ENCODE results near the gene ZNF738. TPM values are rescaled to one million over a fixed set of nuclear protein-coding genes. Genes with fewer than 3 reads are reported as not detected.
A peak's percentile ranks its signal among the peaks of the same experiment; 100 is the strongest.
"Not testable (repeated sequence)": the region's sequence is repeated elsewhere in the genome, so short reads cannot be mapped to it uniquely, and the experiment has no call there.

The ZNF738 gene
- total RNA-seq (1 to 10 TPM; 2.3 to 3.2 (median 2.9) TPM), polyA plus RNA-seq (2.9 TPM)
- long read RNA-seq, donor 1, partial matches to known transcripts = 0 of 5 reads
- long read RNA-seq, donor 1, other reads (novel, unspliced or antisense) = 1 of 5 reads
- long read RNA-seq, donor 2, partial matches to known transcripts = 0 of 5 reads
- long read RNA-seq, donor 2, other reads (novel, unspliced or antisense) = 0 of 5 reads
- long read RNA-seq, donor 3, transcript ZNF738-201 (5 exons, 2,442 nt) = major isoform, 5 of 5 reads
- long read RNA-seq, donor 3, partial matches to known transcripts = 0 of 5 reads
- long read RNA-seq, donor 3, other reads (novel, unspliced or antisense) = 0 of 5 reads
- long read RNA-seq, donor 4, partial matches to known transcripts = 0 of 1 reads
- long read RNA-seq, donor 4, other reads (novel, unspliced or antisense) = 0 of 1 reads

DNA sequence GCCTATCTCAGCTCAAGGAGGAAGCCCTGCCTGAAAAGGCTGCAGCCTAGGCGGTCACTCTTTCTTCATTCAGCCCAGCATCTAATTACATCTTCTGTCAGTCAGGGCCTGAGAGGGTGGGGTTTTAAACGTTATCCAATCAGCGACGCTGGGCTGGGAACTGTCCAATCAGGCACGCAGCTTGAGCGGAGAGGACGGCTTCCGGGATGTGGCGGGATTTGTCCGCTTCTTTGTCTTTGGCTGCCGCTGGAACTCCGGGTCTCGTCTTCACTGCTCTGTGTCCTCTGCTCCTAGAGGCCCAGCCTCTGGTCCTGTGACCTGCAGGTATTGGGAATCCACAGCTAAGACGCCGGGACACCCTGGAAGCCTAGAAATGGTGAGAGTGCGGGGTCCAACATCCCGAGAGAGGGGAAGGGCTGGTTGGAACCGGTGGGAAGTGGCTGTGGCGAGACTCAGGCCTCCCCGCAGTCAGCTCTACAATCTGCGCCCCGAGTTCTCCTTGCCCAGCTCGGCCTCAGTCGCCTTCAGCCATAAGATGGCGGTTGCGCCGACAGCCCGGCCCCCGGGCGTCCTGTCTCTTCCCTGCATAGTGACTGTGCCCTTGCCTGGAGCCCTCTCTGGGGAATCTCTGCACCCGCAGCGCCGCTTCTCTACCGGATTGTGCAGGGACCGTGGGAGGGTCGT, at the start of gene ZNF738:
Gene ZNF738, plus strand, starts transcription at position 233 of the 684 bp plus-strand sequence. Its CDS starts 141 bp downstream, at position 374.
- Histone ChIP-seq H3K27ac (ENCODE audit: low read length) (peak within 1 kb of the TSS; percentile 33), H3K27me3 (ENCODE audit: control insufficient read depth, insufficient read depth) (no peaks in the 10 kb centered on the region), H3K4me3 (ENCODE audit: low read length) (peak within 1 kb of the TSS; percentile 63), H3K4me1 (ENCODE audit: control insufficient read depth, insufficient read depth, low read length) (no peaks in the 10 kb centered on the region), H3K9me3 (ENCODE audit: control insufficient read depth, low read length) (no peaks in the 10 kb centered on the region)
- under 1% methylated on average over 36 of the region's 36 CpGs for WGBS
- DNase-seq (peak; percentile 94 to 96 (median 95)), ATAC-seq (peak; percentile 100)
- intact Hi-C loops (cut with DNase I) = no loop called here

DNA sequence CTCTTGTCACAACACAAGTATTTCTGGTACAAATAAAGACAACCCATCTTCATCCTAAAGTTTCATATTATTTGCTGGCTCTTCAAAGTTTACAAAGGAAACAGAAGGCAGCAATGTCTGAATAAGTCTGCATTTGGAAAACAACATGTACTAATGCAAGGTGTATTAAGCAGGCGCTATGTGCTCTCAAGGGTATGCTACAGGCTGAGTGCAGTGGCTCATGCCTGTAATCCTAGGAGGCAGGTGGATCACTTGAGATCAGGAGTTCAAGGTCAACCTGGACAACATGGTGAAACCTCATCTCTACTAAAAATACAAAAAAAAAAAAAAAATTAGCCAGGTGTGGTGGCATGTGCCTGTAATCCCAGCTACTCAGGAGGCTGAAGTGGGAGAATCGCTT, 46.0 kb upstream of the ZNF738 start:
- DNase-seq; ATAC-seq; H3K4me1 ChIP-seq (ENCODE audit: control insufficient read depth, insufficient read depth, low read length); H3K27me3 ChIP-seq (ENCODE audit: control insufficient read depth, insufficient read depth); H3K9me3 ChIP-seq (ENCODE audit: control insufficient read depth, low read length); intact Hi-C loops (cut with DNase I); H3K27ac ChIP-seq (ENCODE audit: low read length); H3K4me3 ChIP-seq (ENCODE audit: low read length): not testable (repeated sequence)
- WGBS = over 99% methylated on average over 2 of the region's 2 CpGs

DNA sequence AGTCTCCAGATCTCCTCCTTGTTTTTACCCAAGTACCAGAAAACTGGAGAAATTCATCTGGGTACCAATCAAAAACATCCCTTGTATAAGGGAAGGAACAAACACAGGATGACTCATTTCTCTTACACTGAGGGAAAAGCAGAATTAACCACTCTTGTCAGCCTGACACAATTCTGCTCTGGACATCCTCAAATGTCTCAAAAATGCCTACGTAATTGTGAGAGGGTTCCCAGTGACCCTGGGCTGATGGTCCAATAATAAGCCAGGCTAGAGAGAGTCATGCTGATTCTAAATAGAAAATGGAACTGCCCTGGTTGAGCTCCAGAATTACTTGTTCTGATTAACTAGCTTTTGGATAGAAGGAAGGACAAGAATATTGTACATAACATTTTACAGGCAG, 44.1 kb upstream of the ZNF738 start:
- WGBS = 65% methylated on average over 1 of the region's 1 CpG
- intact Hi-C loops (cut with DNase I) = no loop called here
- Histone ChIP-seq H3K27ac (ENCODE audit: low read length) (no peak overlapping the region), H3K27me3 (ENCODE audit: control insufficient read depth, insufficient read depth) (no peaks in the 10 kb centered on the region), H3K4me3 (ENCODE audit: low read length) (no peak overlapping the region), H3K9me3 (ENCODE audit: control insufficient read depth, low read length) (no peaks in the 10 kb centered on the region), H3K4me1 (ENCODE audit: control insufficient read depth, insufficient read depth, low read length) (peaks cover 4% of the 10 kb centered on the region)
- DNase-seq (no peak), ATAC-seq (no peak)

DNA sequence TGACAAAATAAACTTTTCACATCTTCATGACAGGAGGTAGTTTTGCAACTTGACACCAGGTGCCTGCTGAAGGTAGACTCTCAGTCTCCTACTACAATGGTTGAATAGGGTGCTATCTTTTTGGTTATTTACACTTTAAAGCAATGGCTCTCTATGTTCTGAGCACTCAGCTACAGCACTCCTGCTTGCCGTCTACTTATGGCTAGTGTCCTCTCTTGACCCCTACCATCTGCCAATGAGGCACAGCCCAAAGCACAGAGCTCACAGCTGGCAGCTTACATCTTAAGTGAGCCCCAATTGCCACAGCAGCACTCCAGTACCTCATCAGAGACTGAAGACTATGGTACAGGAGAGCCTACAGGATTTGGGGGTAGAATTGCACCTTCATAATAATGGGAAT, 41.0 kb upstream of the ZNF738 start:
- H3K27me3 ChIP-seq (ENCODE audit: control insufficient read depth, insufficient read depth) = no peaks in the 10 kb centered on the region
- no peaks in the 10 kb centered on the region for H3K9me3 ChIP-seq (ENCODE audit: control insufficient read depth, low read length)
- H3K4me1 ChIP-seq (ENCODE audit: control insufficient read depth, insufficient read depth, low read length) = peaks cover 4% of the 10 kb centered on the region
- ATAC-seq (peak in 1 of 2 donors; percentile 65), DNase-seq (no peak)
- intact Hi-C loops (cut with DNase I) = no loop called here
- H3K4me3 ChIP-seq (ENCODE audit: low read length) = no peak overlapping the region
- 39% methylated on average over 1 of the region's 1 CpG for WGBS
- no peak overlapping the region for H3K27ac ChIP-seq (ENCODE audit: low read length)

DNA sequence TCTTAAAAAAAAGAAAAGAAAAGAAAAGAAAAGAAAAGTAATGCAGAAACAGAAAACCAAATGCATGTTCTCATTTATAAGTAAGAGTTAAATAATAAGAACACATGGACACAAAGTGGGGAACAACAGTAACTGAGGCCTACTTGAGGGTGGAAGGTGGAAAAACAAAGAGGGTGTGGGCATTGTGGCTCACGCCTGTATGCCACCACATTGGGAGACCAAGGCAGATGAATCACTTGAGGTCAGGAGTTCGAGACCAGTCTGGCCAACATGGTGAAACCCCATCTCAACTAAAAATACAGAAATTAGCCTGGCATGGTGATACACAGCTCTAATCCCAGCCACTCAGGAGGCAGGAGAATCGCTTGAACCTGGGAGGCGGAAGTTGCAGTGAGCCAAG, 37.7 kb upstream of the ZNF738 start:
- peak overlapping the region; percentile 50 for H3K27ac ChIP-seq (ENCODE audit: low read length)
- no peak for DNase-seq
- peaks cover 4% of the 10 kb centered on the region for H3K4me1 ChIP-seq (ENCODE audit: control insufficient read depth, insufficient read depth, low read length)
- WGBS = 90% methylated on average over 4 of the region's 4 CpGs
- H3K4me3 ChIP-seq (ENCODE audit: low read length) = no peak overlapping the region
- no peak for ATAC-seq
- no peaks in the 10 kb centered on the region for H3K9me3 ChIP-seq (ENCODE audit: control insufficient read depth, low read length)
- intact Hi-C loops (cut with DNase I) = no loop called here
- H3K27me3 ChIP-seq (ENCODE audit: control insufficient read depth, insufficient read depth) = no peaks in the 10 kb centered on the region

DNA sequence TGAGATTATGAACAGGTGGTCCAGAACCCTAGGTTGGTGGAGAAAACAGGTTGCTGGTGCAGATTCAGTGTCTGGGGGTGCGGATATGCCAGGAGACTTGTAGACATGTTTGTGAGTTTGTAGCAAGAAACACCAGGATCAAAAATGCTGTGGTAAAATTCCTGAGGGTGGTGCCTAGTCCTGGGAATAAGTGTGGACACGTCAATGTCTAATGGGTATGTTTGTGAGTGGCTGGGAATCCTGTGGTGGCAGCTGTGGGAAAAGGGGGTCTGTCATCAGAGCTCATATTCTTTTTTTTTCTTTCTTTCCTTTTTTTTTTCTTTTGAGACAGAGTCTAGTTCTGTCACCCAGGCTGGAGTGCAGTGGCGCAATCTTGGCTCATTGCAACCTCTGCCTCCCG, 36.8 kb upstream of the ZNF738 start:
- ATAC-seq (peak in 1 of 2 donors; percentile 38), DNase-seq (peak in 1 of 3 donors; percentile 25)
- no peaks in the 10 kb centered on the region for H3K27me3 ChIP-seq (ENCODE audit: control insufficient read depth, insufficient read depth)
- H3K27ac ChIP-seq (ENCODE audit: low read length) = peak overlapping the region; percentile 83
- H3K4me1 ChIP-seq (ENCODE audit: control insufficient read depth, insufficient read depth, low read length) = peaks cover 4% of the 10 kb centered on the region
- H3K9me3 ChIP-seq (ENCODE audit: control insufficient read depth, low read length) = no peaks in the 10 kb centered on the region
- intact Hi-C loops (cut with DNase I) = no loop called here
- no peak overlapping the region for H3K4me3 ChIP-seq (ENCODE audit: low read length)
- 75% methylated on average over 4 of the region's 4 CpGs for WGBS

DNA sequence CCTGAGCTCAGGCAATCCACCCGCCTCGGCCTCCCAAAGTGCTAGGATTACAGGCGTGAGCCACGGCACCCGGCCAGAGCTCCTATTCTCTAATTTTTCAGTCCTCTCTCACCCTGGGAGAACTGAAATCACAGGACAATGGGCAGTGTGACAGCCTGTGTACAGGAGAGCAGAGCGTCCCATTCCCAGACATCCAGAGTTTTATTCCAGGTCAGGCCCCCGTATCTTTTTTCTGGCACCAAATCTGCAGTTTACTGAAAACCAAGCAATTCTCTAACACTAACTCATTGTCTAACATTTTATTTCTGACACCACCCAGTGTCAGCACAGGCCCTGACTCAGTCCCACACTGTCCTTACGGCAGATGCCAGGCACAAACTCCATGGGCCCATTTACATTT, 36.3 kb upstream of the ZNF738 start:
- intact Hi-C loops (cut with DNase I) = no loop called here
- no peaks in the 10 kb centered on the region for H3K9me3 ChIP-seq (ENCODE audit: control insufficient read depth, low read length)
- ATAC-seq (peak; percentile 96 to 98), DNase-seq (peak; percentile 71 to 85 (median 80))
- no peaks in the 10 kb centered on the region for H3K27me3 ChIP-seq (ENCODE audit: control insufficient read depth, insufficient read depth)
- H3K4me3 ChIP-seq (ENCODE audit: low read length) = no peak overlapping the region
- H3K4me1 ChIP-seq (ENCODE audit: control insufficient read depth, insufficient read depth, low read length) = peaks cover 4% of the 10 kb centered on the region
- WGBS = 56% methylated on average over 8 of the region's 8 CpGs
- H3K27ac ChIP-seq (ENCODE audit: low read length) = peak overlapping the region; percentile 83

DNA sequence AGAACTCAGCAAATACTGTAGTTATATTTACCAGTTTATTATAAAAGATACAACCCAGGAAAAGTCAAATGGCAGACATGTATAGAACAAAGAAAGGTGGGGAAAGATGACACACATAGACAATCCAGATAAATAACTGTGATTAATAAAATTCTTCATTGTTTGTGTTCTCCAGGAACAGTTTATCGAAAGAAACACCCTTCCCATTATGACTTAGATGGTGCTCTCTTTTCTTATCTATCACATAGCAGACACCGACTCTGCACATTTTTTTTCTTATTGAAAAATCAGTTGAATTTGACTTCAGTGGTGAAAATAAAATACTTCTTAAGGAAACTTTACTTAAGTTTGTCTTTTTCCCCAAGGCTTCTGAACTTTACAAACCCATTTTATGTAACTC, 35.8 kb upstream of the ZNF738 start:
- no peak for DNase-seq
- intact Hi-C loops (cut with DNase I) = no loop called here
- Histone ChIP-seq H3K9me3 (ENCODE audit: control insufficient read depth, low read length) (no peaks in the 10 kb centered on the region), H3K27me3 (ENCODE audit: control insufficient read depth, insufficient read depth) (no peaks in the 10 kb centered on the region), H3K4me1 (ENCODE audit: control insufficient read depth, insufficient read depth, low read length) (peaks cover under 1% of the 10 kb centered on the region), H3K4me3 (ENCODE audit: low read length) (no peak overlapping the region), H3K27ac (ENCODE audit: low read length) (no peak overlapping the region)
- 49% methylated on average over 2 of the region's 2 CpGs for WGBS
- peak in 1 of 2 donors; percentile 9 for ATAC-seq

DNA sequence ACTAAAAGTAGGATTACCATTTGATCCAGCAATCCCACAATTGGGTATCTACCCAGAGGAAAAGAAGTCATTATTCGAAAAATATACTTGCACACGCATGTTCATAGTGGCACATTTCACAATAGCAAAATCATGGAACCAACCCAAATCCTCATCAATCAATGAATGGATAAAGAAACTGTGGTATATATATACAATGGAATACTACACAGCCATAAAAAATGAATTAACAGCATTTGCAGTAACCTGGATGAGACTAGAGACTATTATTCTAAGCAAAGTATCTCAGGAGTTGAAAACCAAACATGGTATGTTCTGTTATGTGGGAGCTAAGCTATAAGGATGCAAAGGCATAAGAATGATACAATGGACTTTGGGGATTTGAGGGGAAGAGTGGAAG, 32.6 kb upstream of the ZNF738 start:
- Histone ChIP-seq H3K27ac (ENCODE audit: low read length) (no peak overlapping the region), H3K27me3 (ENCODE audit: control insufficient read depth, insufficient read depth) (no peaks in the 10 kb centered on the region), H3K4me1 (ENCODE audit: control insufficient read depth, insufficient read depth, low read length) (no peaks in the 10 kb centered on the region), H3K9me3 (ENCODE audit: control insufficient read depth, low read length) (no peaks in the 10 kb centered on the region), H3K4me3 (ENCODE audit: low read length) (no peak overlapping the region)
- DNase-seq (no peak), ATAC-seq (no peak)
- WGBS = over 99% methylated on average over 2 of the region's 2 CpGs
- intact Hi-C loops (cut with DNase I) = no loop called here

DNA sequence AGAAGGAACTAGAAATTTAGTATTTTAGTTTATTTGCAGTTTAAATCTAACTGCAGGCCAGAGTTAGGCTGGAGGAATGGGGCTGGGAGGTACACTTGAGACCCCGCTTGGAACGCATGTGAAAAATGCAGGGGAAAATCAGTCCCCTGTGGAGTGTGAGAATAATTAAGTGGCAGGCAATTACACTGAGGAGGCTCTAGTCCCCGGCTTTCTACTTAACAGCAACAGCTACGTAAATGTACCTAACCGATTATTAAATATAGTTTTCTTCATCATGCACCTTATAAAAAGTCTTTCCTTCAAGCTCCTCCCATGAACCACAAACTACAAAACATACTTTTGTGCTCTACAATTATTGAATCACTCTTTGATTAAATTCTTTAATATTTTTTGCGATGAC, 30.4 kb upstream of the ZNF738 start:
- no peaks in the 10 kb centered on the region for H3K4me1 ChIP-seq (ENCODE audit: control insufficient read depth, insufficient read depth, low read length)
- peak overlapping the region; percentile 92 for H3K4me3 ChIP-seq (ENCODE audit: low read length)
- WGBS = 3% methylated on average over 6 of the region's 6 CpGs
- intact Hi-C loops (cut with DNase I) = no loop called here
- ATAC-seq (no peak), DNase-seq (no peak)
- H3K9me3 ChIP-seq (ENCODE audit: control insufficient read depth, low read length) = no peaks in the 10 kb centered on the region
- peak overlapping the region; percentile 100 for H3K27ac ChIP-seq (ENCODE audit: low read length)
- no peaks in the 10 kb centered on the region for H3K27me3 ChIP-seq (ENCODE audit: control insufficient read depth, insufficient read depth)

DNA sequence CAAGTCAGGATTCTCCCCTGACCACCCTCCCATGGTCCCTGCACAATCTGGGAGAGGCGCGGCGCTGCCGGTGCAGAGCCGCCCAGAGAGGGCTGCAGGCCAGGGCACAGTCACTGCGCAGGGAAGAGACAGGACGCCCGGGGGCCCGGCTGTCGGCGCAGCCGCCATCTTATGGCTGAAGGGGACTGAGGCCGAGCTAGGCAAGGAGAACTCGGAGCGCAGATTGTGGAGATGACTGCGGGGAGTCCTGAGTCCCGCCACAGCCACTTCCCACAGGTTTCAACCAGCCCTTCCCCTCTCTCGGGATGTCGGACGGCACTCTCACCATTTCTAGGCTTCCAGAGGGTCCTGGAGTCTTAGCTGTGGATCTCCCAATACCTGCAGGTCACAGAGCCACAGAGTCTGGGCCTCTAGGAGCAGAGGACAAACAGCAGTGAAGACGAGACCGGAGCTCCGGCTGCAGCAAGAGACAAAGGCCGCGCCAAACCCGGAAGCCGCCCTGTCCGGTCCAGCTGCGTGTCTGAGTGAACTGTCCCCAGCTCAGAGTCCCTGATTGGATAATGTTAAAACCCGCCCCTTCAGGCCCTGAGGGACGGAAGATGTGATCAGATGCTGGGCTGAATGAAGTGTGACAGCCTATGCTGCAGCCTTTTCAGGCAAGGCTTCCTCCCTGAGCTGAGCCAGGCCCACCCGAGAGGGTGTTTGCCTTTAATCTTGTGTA, 29.8 kb upstream of the ZNF738 start, which contains the start of gene ZNF708:
Gene ZNF708, minus strand, starts transcription at position 526 of the 721 bp plus-strand sequence. Its CDS starts 198 bp downstream, at position 328.
- Histone ChIP-seq H3K4me1 (ENCODE audit: control insufficient read depth, insufficient read depth, low read length) (no peaks in the 10 kb centered on the region), H3K9me3 (ENCODE audit: control insufficient read depth, low read length) (no peaks in the 10 kb centered on the region), H3K27ac (ENCODE audit: low read length) (peak within 1 kb of the TSS; percentile 100), H3K4me3 (ENCODE audit: low read length) (peak within 1 kb of the TSS; percentile 92), H3K27me3 (ENCODE audit: control insufficient read depth, insufficient read depth) (no peaks in the 10 kb centered on the region)
- intact Hi-C loops (cut with DNase I) = no loop called here
- under 1% methylated on average over 32 of the region's 32 CpGs for WGBS
- peak; percentile 100 for ATAC-seq
- DNase-seq = peak; percentile 91 to 96 (median 94)

All from right cardiac atrium (tissue), 5 donors.